Ovary (tissue), 9 donors: ENCODE measurements around the gene MEG3. TPM values are rescaled to one million over a fixed set of nuclear protein-coding genes. Genes with fewer than 3 reads are reported as not detected.
"Not testable (repeated sequence)": the region's sequence is repeated elsewhere in the genome, so short reads cannot be mapped to it uniquely, and the experiment has no call there.

ENCODE experiments used
- DNase-seq, 5 donors: peaks; one replicate each; pipeline ENCODE4 v3.0.0-alpha.2; 2019 to 2020
- H3K27ac ChIP-seq, 2 donors: fragments of 200-600 bp; one replicate each; pipeline versions ENCODE4 v1.5.1 to v1.8.0; 2019 to 2022
- H3K27me3 ChIP-seq: fragments of 200-600 bp; one replicate; pipeline ENCODE4 v1.8.0; 2022
- H3K36me3 ChIP-seq: fragments of 200-600 bp; sonication (generic); one replicate; pipeline ENCODE4 v1.5.1; 2019
- H3K4me1 ChIP-seq: one replicate; pipeline ENCODE4 v1.8.1; 2013; ENCODE audit warnings: mild to moderate bottlenecking, moderate library complexity; ENCODE audit not compliant: insufficient read depth
- H3K4me3 ChIP-seq: fragments of 200-600 bp; sonication (generic); one replicate; pipeline ENCODE4 v1.5.1; 2017
- H3K9me3 ChIP-seq, 2 donors: fragments of 200-600 bp in 1 of 2; sonication (generic) in 1 of 2; one replicate each; pipeline versions ENCODE4 v1.5.1 to v1.8.1; 2013 to 2019; ENCODE audit warnings: mild to moderate bottlenecking in 1 of 2, moderate library complexity in 1 of 2
- CTCF ChIP-seq, 3 donors: fragments of 450-650 bp in 2 of 3; fragments of 200-600 bp in 1 of 3; IDR thresholded peaks; one replicate each; pipeline versions ENCODE4 v1.5.1 to v1.8.0; 2016 to 2022; ENCODE audit warnings: antibody characterized with exemption in 3 of 3, mild to moderate bottlenecking in 1 of 3
- EP300 ChIP-seq: sonication (generic); formaldehyde crosslinking; IDR thresholded peaks from one replicate; pipeline ENCODE4 v1.6.1; 2017; ENCODE audit warnings: antibody characterized with exemption
- POLR2A ChIP-seq: fragments of 450-650 bp; IDR thresholded peaks from one replicate; pipeline ENCODE4 v1.6.1; 2017; ENCODE audit warnings: antibody characterized with exemption, mild to moderate bottlenecking, moderate library complexity
- WGBS, 3 donors: extraction: QIAGEN DNeasy Blood & Tissue Kit in 1 of 3; methylation state at CpG; one replicate each; pipeline versions ENCODE4 v1.1.5 to v1.1.7; 2013 to 2017; 5-methylcytosine and 5-hydroxymethylcytosine counted together
- intact Hi-C, 4 donors: fragments of 100-400 bp; cut with DNase I; formaldehyde crosslinking; loops; one replicate each; pipeline versions ENCODE4 v1.11.0 to v1.15.1; 2022 to 2023
- polyA plus RNA-seq, 2 donors: library from polyadenylated mRNA; stranded (reverse); fragments of 200-250 nt in 1 of 2; fragments of 350-450 nt in 1 of 2; fragmentation: Illumina TruSeq in 1 of 2; extraction: RNeasy Lipid Tissue Mini Kit (QIAGEN cat#74804) in 1 of 2; gene quantifications; one replicate each; pipeline ENCODE4 v1.2.3, GENCODE V29; 2013 to 2014
- total RNA-seq, 7 donors: library from RNA; depleted of rRNA in 2 of 7; stranded (reverse); fragments of >200 nt in 2 of 7; fragmentation: NEBNext Ultra II Directional in 3 of 7; extraction: Animal tissue kit (Norgen Biotek cat#: 25700) in 3 of 7; gene quantifications; one replicate each; pipeline versions ENCODE4 v1.1.0 to v1.2.4, GENCODE V29; 2016 to 2023
- donor health status: DM: no; HTN: no; CAD: no; lungs with moderate emphysema.
- donor health status: DM: no; HTN: no; CAD: no.
- donor health status: Bipolar disorder and iron deficiency.
- donor health status: DM: yes; HTN: yes; CAD: no.
- donor health status: DM: no; HTN: no; CAD: no.
- donor health status: DM: yes; HTN: yes; CAD: no.

Gene MEG3
- total and polyA plus RNA-seq, 9 donors: 186 to 1,950 (median 396) TPM

DNA sequence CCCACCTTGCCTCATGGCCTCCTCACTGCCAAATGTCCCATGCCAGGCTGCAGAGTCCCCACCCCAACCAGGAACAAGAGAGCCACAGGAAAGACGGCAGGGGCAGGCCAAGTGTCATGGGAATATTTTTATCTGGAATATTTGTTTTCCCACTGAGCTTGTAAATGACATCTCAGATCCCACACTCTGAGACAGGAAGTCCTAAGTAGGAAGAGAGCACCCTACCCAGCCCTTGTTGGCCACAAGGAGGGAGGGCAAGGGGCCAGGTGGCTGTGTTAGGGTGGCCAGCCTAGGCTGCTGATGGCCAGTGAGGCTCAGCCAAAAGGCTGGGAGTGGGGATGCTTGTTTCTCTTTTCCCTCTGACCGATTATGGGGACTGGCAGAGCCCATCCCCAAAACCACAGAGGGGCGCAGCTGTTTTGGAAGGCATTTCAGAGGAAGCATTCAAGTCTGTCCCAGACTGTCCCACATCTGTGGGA lies 7.7 kb upstream of the MEG3 start:
- intact Hi-C loops: no loop called here
- TF ChIP-seq POLR2A: no peak
- no peak for TF ChIP-seq CTCF (IDR thresholded peaks at IDR 0.05)
- no peak for TF ChIP-seq EP300
- no peak overlapping the region for H3K27ac ChIP-seq
- DNase-seq: peak in 1 of 5 donors; percentile 13
- H3K4me3 ChIP-seq: no peak overlapping the region
- H3K27me3 ChIP-seq: no peaks in the 10 kb centered on the region
- WGBS, 3 donors: 61 to 77% (median 67%) methylated on average over 3 of the region's 3 CpGs
- H3K36me3 ChIP-seq: no peaks in the 10 kb centered on the region
- H3K4me1 ChIP-seq: no peaks in the 10 kb centered on the region
- H3K9me3 ChIP-seq: no peaks in the 10 kb centered on the region

GRCh38 chr14:100818923-100819322 lies 7.0 kb upstream of the MEG3 start:
- intact Hi-C loops, H3K27ac ChIP-seq, H3K4me1 ChIP-seq, H3K4me3 ChIP-seq, H3K9me3 ChIP-seq, DNase-seq, H3K36me3 ChIP-seq, H3K27me3 ChIP-seq: not testable (repeated sequence)
- WGBS, 3 donors: 89 to 94% (median 92%) methylated on average over 10 of the region's 10 CpGs

DNA sequence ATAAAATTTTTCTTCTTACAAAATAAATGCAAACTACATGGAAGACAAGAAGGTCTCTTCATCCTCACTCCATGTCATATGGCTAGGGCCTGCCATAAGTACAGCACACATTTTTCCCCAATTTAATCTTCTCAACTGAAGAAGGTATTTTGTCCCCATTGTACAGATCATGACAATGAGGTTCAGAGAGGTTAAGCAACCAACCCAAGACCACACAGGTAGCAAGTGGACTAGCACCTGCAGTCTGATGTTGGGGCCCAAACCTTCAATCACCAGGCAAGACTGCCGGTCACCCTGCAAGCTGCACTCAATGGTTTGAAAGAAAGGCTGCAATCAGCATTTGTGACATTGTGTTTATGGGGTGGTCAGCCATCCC lies 6.5 kb upstream of the MEG3 start:
- no peak for DNase-seq
- no peak overlapping the region for H3K27ac ChIP-seq
- no peak for TF ChIP-seq CTCF (IDR thresholded peaks at IDR 0.05)
- TF ChIP-seq POLR2A: no peak
- TF ChIP-seq EP300: no peak
- no peaks in the 10 kb centered on the region for H3K4me1 ChIP-seq
- H3K9me3 ChIP-seq: no peaks in the 10 kb centered on the region
- H3K4me3 ChIP-seq: no peak overlapping the region
- intact Hi-C loops: no loop called here
- H3K27me3 ChIP-seq: no peaks in the 10 kb centered on the region
- no peaks in the 10 kb centered on the region for H3K36me3 ChIP-seq
- 98 to 100% (median 100%) methylated on average over 1 of the region's 1 CpG for WGBS, 3 donors

- intact Hi-C loops: loop anchor here in 2 of 4 donors (10.0 kb wide), 2 partner anchors 155 to 435 kb away; no protein-coding TSS in a partner anchor
- TF ChIP-seq CTCF (IDR thresholded peaks at IDR 0.05) (no peak), POLR2A (no peak), EP300 (no peak)
- H3K9me3 ChIP-seq: no peaks in the 10 kb centered on the region
- DNase-seq: peak in 1 of 5 donors; percentile 7
- H3K27ac ChIP-seq: no peak overlapping the region
- peaks cover under 1% of the 10 kb centered on the region for H3K4me1 ChIP-seq
- WGBS, 3 donors: 93 to 97% (median 95%) methylated on average over 22 of the region's 22 CpGs
- no peaks in the 10 kb centered on the region for H3K27me3 ChIP-seq
- no peaks in the 10 kb centered on the region for H3K36me3 ChIP-seq
- no peak overlapping the region for H3K4me3 ChIP-seq
Observed at GRCh38 chr14:100819829-100820475, 6.0 kb upstream of the MEG3 start.

GRCh38 chr14:100820957-100821356 lies 5.0 kb upstream of the MEG3 start:
- TF ChIP-seq POLR2A: no peak
- TF ChIP-seq EP300: no peak
- no peak for TF ChIP-seq CTCF (IDR thresholded peaks at IDR 0.05)
- Histone ChIP-seq H3K27me3 (no peaks in the 10 kb centered on the region), H3K27ac (no peak overlapping the region), H3K4me3 (no peak overlapping the region), H3K9me3 (no peaks in the 10 kb centered on the region), H3K36me3 (no peaks in the 10 kb centered on the region), H3K4me1 (peaks cover 2% of the 10 kb centered on the region)
- 51 to 67% (median 51%) methylated on average over 4 of the region's 4 CpGs for WGBS, 3 donors
- intact Hi-C loops: loop anchor here in 2 of 4 donors (10.0 kb wide), 2 partner anchors 156 to 436 kb away; no protein-coding TSS in a partner anchor
- DNase-seq: peak in 1 of 5 donors; percentile 47
